Measurements from ENCODE around the gene LUZP2. TPM values are rescaled to one million over a fixed set of nuclear protein-coding genes. Genes with fewer than 3 reads are reported as not detected.

LUZP2 gene
- total RNA-seq, 1 experiment from 2014 or later = 0.11 TPM

DNA sequence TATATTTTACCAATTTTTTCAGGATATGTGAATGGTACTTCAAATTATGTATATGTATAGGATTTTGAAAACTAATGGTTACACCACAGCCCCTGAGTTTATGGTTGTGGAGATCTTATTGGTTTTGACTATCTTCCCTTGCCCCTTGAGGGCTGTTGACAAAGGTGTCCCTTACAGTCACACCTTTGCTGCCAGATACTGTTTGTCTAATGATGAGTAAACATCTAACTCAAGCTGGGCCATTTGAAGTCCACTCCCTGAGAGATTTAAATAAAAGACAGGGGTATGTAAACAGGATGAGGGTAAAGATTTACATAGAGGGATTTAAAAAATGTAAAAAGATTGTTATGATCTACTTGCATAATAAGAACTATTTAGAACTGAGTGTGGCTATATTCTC lies 38.9 kb upstream of the LUZP2 start:
- BruUV-seq (replicated peaks) = no TSS peak
- ATAC-seq (peak; percentile 82), DNase-seq (peak; percentile 5)
- intact Hi-C loops (cut with micrococcal nuclease) = no loop called here
- TF ChIP-seq EZH2 (IDR thresholded peaks at IDR 0.05; ENCODE audit: low read length, unreplicated experiment) (no peak), EZH2phosphoT487 (IDR thresholded peaks at IDR 0.05; ENCODE audit: borderline replicate concordance, low read length) (no peak)
- TF ChIP-seq, protein P1, sequence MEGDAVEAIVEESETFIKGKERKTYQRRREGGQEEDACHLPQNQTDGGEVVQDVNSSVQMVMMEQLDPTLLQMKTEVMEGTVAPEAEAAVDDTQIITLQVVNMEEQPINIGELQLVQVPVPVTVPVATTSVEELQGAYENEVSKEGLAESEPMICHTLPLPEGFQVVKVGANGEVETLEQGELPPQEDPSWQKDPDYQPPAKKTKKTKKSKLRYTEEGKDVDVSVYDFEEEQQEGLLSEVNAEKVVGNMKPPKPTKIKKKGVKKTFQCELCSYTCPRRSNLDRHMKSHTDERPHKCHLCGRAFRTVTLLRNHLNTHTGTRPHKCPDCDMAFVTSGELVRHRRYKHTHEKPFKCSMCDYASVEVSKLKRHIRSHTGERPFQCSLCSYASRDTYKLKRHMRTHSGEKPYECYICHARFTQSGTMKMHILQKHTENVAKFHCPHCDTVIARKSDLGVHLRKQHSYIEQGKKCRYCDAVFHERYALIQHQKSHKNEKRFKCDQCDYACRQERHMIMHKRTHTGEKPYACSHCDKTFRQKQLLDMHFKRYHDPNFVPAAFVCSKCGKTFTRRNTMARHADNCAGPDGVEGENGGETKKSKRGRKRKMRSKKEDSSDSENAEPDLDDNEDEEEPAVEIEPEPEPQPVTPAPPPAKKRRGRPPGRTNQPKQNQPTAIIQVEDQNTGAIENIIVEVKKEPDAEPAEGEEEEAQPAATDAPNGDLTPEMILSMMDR (conservative IDR thresholded peaks at IDR 0.05; ENCODE audit: low read depth, low read length) = no peak
- Histone ChIP-seq H3K9ac (ENCODE audit: low read length) (no peak overlapping the region), H3K4me3 (ENCODE audit: low read length) (no peak overlapping the region), H3F3A (ENCODE audit: low read length, unreplicated experiment) (no peaks in the 10 kb centered on the region), H3K27ac (ENCODE audit: low read length) (no peak overlapping the region), H3K4me2 (ENCODE audit: low read length) (no peak overlapping the region), H2AFZ (ENCODE audit: low read length) (no peak overlapping the region), H3K4me1 (ENCODE audit: insufficient read depth, low read length) (peaks cover 8% of the 10 kb centered on the region; the same call in 1 of the 2 replicates), H3K36me3 (ENCODE audit: low read depth, low read length) (no peaks in the 10 kb centered on the region), H4K20me1 (ENCODE audit: low read length) (no peaks in the 10 kb centered on the region), H3K79me2 (ENCODE audit: low read length) (no peaks in the 10 kb centered on the region), H3K9me3 (ENCODE audit: low read length) (no peaks in the 10 kb centered on the region), H3K27me3 (ENCODE audit: low read length) (no peaks in the 10 kb centered on the region), H3K9me2 (replicated peaks; ENCODE audit: low read length) (no peaks in the 10 kb centered on the region)
- CTCF ChIA-PET = no interaction called here
- POLR2A ChIA-PET (ENCODE audit: unreplicated experiment) = no interaction called here

DNA sequence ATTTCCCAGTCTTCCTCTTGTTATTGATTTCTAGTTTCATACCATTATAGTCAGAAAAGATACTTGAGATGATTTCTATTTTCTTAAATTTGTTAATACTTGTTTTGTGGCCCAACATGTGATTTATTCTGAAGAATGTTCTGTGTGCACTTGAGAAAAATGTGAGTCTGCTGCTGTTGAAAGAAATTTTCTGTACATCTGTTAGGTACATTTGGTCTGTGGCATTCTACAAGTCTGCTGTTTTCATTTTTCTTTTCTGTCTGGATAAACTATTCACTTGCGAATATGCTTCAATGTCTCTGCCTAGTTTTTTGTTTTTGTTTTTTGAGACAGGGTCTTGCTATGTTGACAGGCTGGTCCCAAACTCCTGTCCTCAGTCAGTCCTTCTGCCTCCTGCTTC lies 26.4 kb upstream of the LUZP2 start:
- Histone ChIP-seq H3K9me3 (ENCODE audit: low read length) (no peaks in the 10 kb centered on the region), H3K9ac (ENCODE audit: low read length) (no peak overlapping the region), H3K4me2 (ENCODE audit: low read length) (no peak overlapping the region), H3K4me3 (ENCODE audit: low read length) (no peak overlapping the region), H3F3A (ENCODE audit: low read length, unreplicated experiment) (no peaks in the 10 kb centered on the region), H3K27me3 (ENCODE audit: low read length) (no peaks in the 10 kb centered on the region), H3K27ac (ENCODE audit: low read length) (no peak overlapping the region), H3K9me2 (replicated peaks; ENCODE audit: low read length) (no peaks in the 10 kb centered on the region), H3K4me1 (ENCODE audit: insufficient read depth, low read length) (no peaks in the 10 kb centered on the region), H3K36me3 (ENCODE audit: low read depth, low read length) (no peaks in the 10 kb centered on the region), H2AFZ (ENCODE audit: low read length) (no peak overlapping the region), H3K79me2 (ENCODE audit: low read length) (no peaks in the 10 kb centered on the region), H4K20me1 (ENCODE audit: low read length) (no peaks in the 10 kb centered on the region)
- ChIA-PET POLR2A (ENCODE audit: unreplicated experiment) (no interaction called here), CTCF (no interaction called here)
- intact Hi-C loops (cut with micrococcal nuclease) = no loop called here
- no peak for TF ChIP-seq EZH2 (IDR thresholded peaks at IDR 0.05; ENCODE audit: low read length, unreplicated experiment)
- TF ChIP-seq, protein P1 (conservative IDR thresholded peaks at IDR 0.05; ENCODE audit: low read depth, low read length) = no peak
- no peak for TF ChIP-seq EZH2phosphoT487 (IDR thresholded peaks at IDR 0.05; ENCODE audit: borderline replicate concordance, low read length)
- no peak for ATAC-seq
- no peak for DNase-seq
- BruUV-seq (replicated peaks) = no TSS peak

DNA sequence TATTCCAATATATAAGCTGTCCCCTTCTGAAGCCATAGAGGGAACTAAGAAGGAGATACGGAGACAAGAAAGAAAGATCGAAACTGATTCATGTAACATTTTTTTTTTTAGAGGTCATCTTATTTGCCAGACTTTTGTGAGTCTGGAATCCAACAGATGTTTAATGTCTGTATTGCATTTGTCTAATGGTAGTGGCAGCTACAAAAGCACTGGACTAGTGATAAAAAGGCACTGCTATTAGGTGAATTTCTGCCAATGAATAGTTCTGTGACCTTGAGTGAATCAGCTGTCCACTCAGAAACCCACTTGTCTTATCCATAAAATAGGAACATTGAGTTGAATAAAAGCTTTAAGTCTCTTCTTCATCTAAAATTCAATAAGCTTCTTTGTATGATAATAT lies 25.8 kb upstream of the LUZP2 start:
- ChIA-PET POLR2A (ENCODE audit: unreplicated experiment) (no interaction called here), CTCF (no interaction called here)
- no peaks in the 10 kb centered on the region for H3K4me1 ChIP-seq (ENCODE audit: insufficient read depth, low read length)
- BruUV-seq (replicated peaks) = no TSS peak
- H3K4me3 ChIP-seq (ENCODE audit: low read length) = no peak overlapping the region
- no peak overlapping the region for H3K27ac ChIP-seq (ENCODE audit: low read length)
- H3K36me3 ChIP-seq (ENCODE audit: low read depth, low read length) = no peaks in the 10 kb centered on the region
- H3K9ac ChIP-seq (ENCODE audit: low read length) = no peak overlapping the region
- TF ChIP-seq, protein P1 (conservative IDR thresholded peaks at IDR 0.05; ENCODE audit: low read depth, low read length) = no peak
- no peak for TF ChIP-seq EZH2phosphoT487 (IDR thresholded peaks at IDR 0.05; ENCODE audit: borderline replicate concordance, low read length)
- TF ChIP-seq EZH2 (IDR thresholded peaks at IDR 0.05; ENCODE audit: low read length, unreplicated experiment) = no peak
- H3K9me3 ChIP-seq (ENCODE audit: low read length) = no peaks in the 10 kb centered on the region
- no peaks in the 10 kb centered on the region for H3K27me3 ChIP-seq (ENCODE audit: low read length)
- no peaks in the 10 kb centered on the region for H3F3A ChIP-seq (ENCODE audit: low read length, unreplicated experiment)
- no peaks in the 10 kb centered on the region for H4K20me1 ChIP-seq (ENCODE audit: low read length)
- no peak overlapping the region for H3K4me2 ChIP-seq (ENCODE audit: low read length)
- intact Hi-C loops (cut with micrococcal nuclease) = no loop called here
- H3K79me2 ChIP-seq (ENCODE audit: low read length) = no peaks in the 10 kb centered on the region
- ATAC-seq = no peak
- no peak overlapping the region for H2AFZ ChIP-seq (ENCODE audit: low read length)
- no peaks in the 10 kb centered on the region for H3K9me2 ChIP-seq (replicated peaks; ENCODE audit: low read length)
- no peak for DNase-seq

All from PC-3 (cell line).